ENCODE data around the gene SCUBE1. TPM values are rescaled to one million over a fixed set of nuclear protein-coding genes. Genes with fewer than 3 reads are reported as not detected.

Gene SCUBE1
- total and polyA plus RNA-seq, 2 donors (not counting 3 experiments of a cell fraction or from before 2014, with no cell fraction given) = 0.07 TPM; not detected in 1

GRCh38 chr22:43225609-43226008 is 117.6 kb downstream of the SCUBE1 start:
- FAIRE-seq = no peak
- no peaks in the 10 kb centered on the region for H3K79me2 ChIP-seq (ENCODE audit: control insufficient read depth, insufficient read depth, low read length)
- BruUV-seq (replicated peaks) = no TSS peak
- H2AFZ ChIP-seq (ENCODE audit: low read depth, low read length) = no peak overlapping the region
- intact Hi-C loops (cut with micrococcal nuclease) (no loop called here), dilution Hi-C loops (cut with MboI; ENCODE audit: extremely low pct_ligation_motif_present, low sequenced_read_pairs) (no loop called here)
- no peak overlapping the region for H3K9ac ChIP-seq (replicated peaks; ENCODE audit: extremely low read depth, insufficient read depth, low read length)
- DNase-seq (ENCODE audit: low read depth, low spot score) = no peak
- POLR2A ChIA-PET = no interaction called here
- CTCF ChIA-PET = interaction anchor here (1.0 to 1.7 kb wide), 3 partner anchors 38 to 160 kb away, joined by 3 to 6 read pairs (median 3); no protein-coding TSS in a partner anchor
- no peak overlapping the region for H3K27ac ChIP-seq (ENCODE audit: insufficient read depth, low read depth, low read length)
- H3K4me2 ChIP-seq (ENCODE audit: insufficient read depth, low read length) = no peak overlapping the region
- H3K9me3 ChIP-seq (replicated peaks; ENCODE audit: control insufficient read depth, insufficient read depth, low read length) = no peaks in the 10 kb centered on the region
- H4K20me1 ChIP-seq (replicated peaks; ENCODE audit: control insufficient read depth, extremely low read depth, insufficient read depth, low read length) = no peaks in the 10 kb centered on the region
- TF ChIP-seq POLR2AphosphoS5 (IDR thresholded peaks at IDR 0.05; ENCODE audit: insufficient read depth, low read depth, low read length) (no peak), FOS (IDR thresholded peaks at IDR 0.05; ENCODE audit: borderline replicate concordance, insufficient read depth, low read length) (no peak), JUN (IDR thresholded peaks at IDR 0.05; ENCODE audit: borderline replicate concordance, insufficient read depth, insufficient read length, low read depth) (no peak), POLR2A (IDR thresholded peaks at IDR 0.05; ENCODE audit: low read depth, low read length) (no peak)
- TF ChIP-seq, protein P1, sequence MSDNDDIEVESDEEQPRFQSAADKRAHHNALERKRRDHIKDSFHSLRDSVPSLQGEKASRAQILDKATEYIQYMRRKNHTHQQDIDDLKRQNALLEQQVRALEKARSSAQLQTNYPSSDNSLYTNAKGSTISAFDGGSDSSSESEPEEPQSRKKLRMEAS (IDR thresholded peaks at IDR 0.05; ENCODE audit: insufficient read depth, insufficient read length) = no peak
- H3K36me3 ChIP-seq (ENCODE audit: control insufficient read depth in 2 of 2, extremely low read depth in 1 of 2, insufficient read depth in 2 of 2, low read length in 2 of 2) = no peaks in the 10 kb centered on the region
- H3K27me3 ChIP-seq (ENCODE audit: control insufficient read depth in 2 of 2, insufficient read depth in 2 of 2, low read length in 2 of 2) = no peaks in the 10 kb centered on the region
- no peaks in the 10 kb centered on the region for H3K9me1 ChIP-seq (replicated peaks; ENCODE audit: control insufficient read depth, extremely low read depth, insufficient read depth, low read length)
- H3K4me1 ChIP-seq (ENCODE audit: control insufficient read depth, extremely low read depth, insufficient read depth, low read length) = no peaks in the 10 kb centered on the region
- H3K4me3 ChIP-seq (replicated peaks in 1 of 3; ENCODE audit: insufficient read depth in 1 of 3, low read depth in 1 of 3, low read length in 3 of 3) = no peak overlapping the region

- dilution Hi-C loops (cut with MboI; ENCODE audit: extremely low pct_ligation_motif_present, low sequenced_read_pairs) = no loop called here
- Histone ChIP-seq H3K27me3 (ENCODE audit: control insufficient read depth in 2 of 2, insufficient read depth in 2 of 2, low read length in 2 of 2) (no peaks in the 10 kb centered on the region), H4K20me1 (replicated peaks; ENCODE audit: control insufficient read depth, extremely low read depth, insufficient read depth, low read length) (no peaks in the 10 kb centered on the region), H3K9me1 (replicated peaks; ENCODE audit: control insufficient read depth, extremely low read depth, insufficient read depth, low read length) (no peaks in the 10 kb centered on the region), H2AFZ (ENCODE audit: low read depth, low read length) (no peak overlapping the region), H3K9me3 (replicated peaks; ENCODE audit: control insufficient read depth, insufficient read depth, low read length) (no peaks in the 10 kb centered on the region), H3K9ac (replicated peaks; ENCODE audit: extremely low read depth, insufficient read depth, low read length) (no peak overlapping the region), H3K4me2 (ENCODE audit: insufficient read depth, low read length) (no peak overlapping the region), H3K79me2 (ENCODE audit: control insufficient read depth, insufficient read depth, low read length) (no peaks in the 10 kb centered on the region), H3K4me3 (replicated peaks in 1 of 3; ENCODE audit: insufficient read depth in 1 of 3, low read depth in 1 of 3, low read length in 3 of 3) (no peak overlapping the region), H3K4me1 (ENCODE audit: control insufficient read depth, extremely low read depth, insufficient read depth, low read length) (no peaks in the 10 kb centered on the region), H3K27ac (ENCODE audit: insufficient read depth, low read depth, low read length) (no peak overlapping the region), H3K36me3 (ENCODE audit: control insufficient read depth in 2 of 2, extremely low read depth in 1 of 2, insufficient read depth in 2 of 2, low read length in 2 of 2) (no peaks in the 10 kb centered on the region)
- CTCF ChIA-PET = interaction anchor here (1.4 to 1.5 kb wide), 2 partner anchors 8 to 35 kb away, joined by 3 read pairs; no protein-coding TSS in a partner anchor
- no peak for TF ChIP-seq POLR2A (IDR thresholded peaks at IDR 0.05; ENCODE audit: low read depth, low read length)
- DNase-seq (ENCODE audit: low read depth, low spot score) (no peak), FAIRE-seq (no peak)
- intact Hi-C loops (cut with micrococcal nuclease) = no loop called here
- POLR2A ChIA-PET = no interaction called here
- no TSS peak for BruUV-seq (replicated peaks)
Observed at GRCh38 chr22:43222987-43223386, 120.2 kb downstream of the SCUBE1 start.

Measured in endothelial cell of umbilical vein (primary cell).